Ovary (tissue), 3 donors: Measurements from ENCODE around the gene PAF1.

ENCODE experiments used
- CTCF ChIP-seq, 3 donors: fragments of 450-650 bp in 2 of 3; fragments of 200-600 bp in 1 of 3; IDR thresholded peaks; one replicate each; pipeline versions ENCODE4 v1.5.1 to v1.8.0; 2016 to 2022; ENCODE audit warnings: antibody characterized with exemption in 3 of 3, mild to moderate bottlenecking in 1 of 3
- EP300 ChIP-seq: sonication (generic); formaldehyde crosslinking; IDR thresholded peaks from one replicate; pipeline ENCODE4 v1.6.1; 2017; ENCODE audit warnings: antibody characterized with exemption
- POLR2A ChIP-seq: fragments of 450-650 bp; IDR thresholded peaks from one replicate; pipeline ENCODE4 v1.6.1; 2017; ENCODE audit warnings: antibody characterized with exemption, mild to moderate bottlenecking, moderate library complexity
- donor health status: DM: no; HTN: no; CAD: no.

DNA sequence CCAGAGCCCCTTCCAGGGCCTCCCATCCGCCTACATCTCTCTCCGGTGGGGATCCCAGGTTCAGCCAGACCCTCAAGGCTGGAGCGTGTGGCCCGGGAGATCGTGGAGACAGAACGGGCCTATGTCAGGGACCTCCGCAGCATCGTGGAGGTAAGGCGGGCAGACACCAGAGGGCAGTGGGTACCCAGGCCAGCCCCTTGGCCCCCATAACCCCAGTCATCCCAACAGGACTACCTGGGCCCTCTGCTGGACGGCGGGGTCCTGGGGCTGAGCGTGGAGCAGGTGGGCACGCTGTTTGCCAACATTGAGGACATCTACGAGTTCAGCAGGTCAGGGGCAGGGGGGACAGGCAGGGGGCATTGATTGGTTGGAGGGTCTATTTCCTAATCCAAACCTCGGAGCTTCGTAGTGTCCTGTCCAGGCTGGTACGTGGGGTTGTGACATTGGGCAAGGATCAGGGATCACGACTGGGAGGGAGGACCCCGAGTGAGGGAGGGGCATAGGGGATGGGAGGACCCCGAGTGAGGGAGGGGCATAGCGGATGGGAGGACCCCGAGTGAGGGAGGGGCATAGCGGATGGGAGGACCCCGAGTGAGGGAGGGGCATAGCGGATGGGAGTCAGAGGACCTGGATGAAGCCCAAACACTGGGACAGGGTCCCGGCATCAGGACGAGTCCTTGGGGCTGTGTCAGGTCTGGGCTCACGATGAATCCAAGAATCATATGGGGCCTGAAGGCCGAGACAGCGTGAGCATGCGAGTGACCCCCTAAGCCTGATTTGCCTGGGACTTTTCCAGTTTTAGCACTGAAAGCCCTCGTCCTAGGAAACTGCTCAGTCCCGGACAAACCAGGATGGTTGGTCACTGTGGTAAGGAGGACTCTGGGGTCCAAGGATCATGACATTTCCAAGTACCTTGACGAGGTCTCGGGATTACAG is 24.5 kb upstream of the PAF1 start:
- TF ChIP-seq POLR2A: no peak
- TF ChIP-seq CTCF (IDR thresholded peaks at IDR 0.05): no peak
- TF ChIP-seq EP300: no peak
